ENCODE results near the gene HGS. TPM values are rescaled to one million over a fixed set of nuclear protein-coding genes. Genes with fewer than 3 reads are reported as not detected.

The HGS gene
- total RNA-seq, 4 donors from 2014 or later, result 118 to 186 (median 171) TPM

DNA sequence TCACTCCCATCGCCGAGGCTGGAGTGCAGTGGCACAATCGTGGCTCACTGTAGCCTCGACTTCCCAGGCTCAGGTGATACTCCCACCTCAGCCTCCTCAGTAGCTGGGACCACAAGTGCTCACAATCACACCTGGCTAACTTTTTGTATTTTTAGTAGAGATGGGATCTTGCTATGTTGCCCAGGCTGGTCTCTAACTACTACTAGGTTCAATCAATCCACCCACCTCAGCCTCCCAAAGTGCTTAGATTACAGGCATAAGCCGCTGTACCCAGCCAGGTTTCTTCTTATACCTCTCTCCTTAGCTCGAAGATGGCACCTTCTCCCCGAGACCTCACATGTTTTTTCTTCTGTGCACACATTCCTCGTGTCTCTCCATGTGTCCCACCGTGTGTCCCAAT is 43.8 kb upstream of the HGS start:
- no peaks in the 10 kb centered on the region for H3K36me3 ChIP-seq
- DNase-seq, result no peak
- no peak overlapping the region for H3K27ac ChIP-seq
- peaks cover 0 to 12% (median 5%) of the 10 kb centered on the region in 4 donors for H3K4me1 ChIP-seq
- no peaks in the 10 kb centered on the region for H3K27me3 ChIP-seq
- H3K9me3 ChIP-seq, result no peaks in the 10 kb centered on the region
- no peak for TF ChIP-seq CTCF (IDR thresholded peaks at IDR 0.05)
- no peak for TF ChIP-seq POLR2A (IDR thresholded peaks at IDR 0.05)
- H3K4me3 ChIP-seq, result no peak overlapping the region

- no peak for TF ChIP-seq CTCF (IDR thresholded peaks at IDR 0.05)
- no peak for TF ChIP-seq POLR2A (IDR thresholded peaks at IDR 0.05)
- no peaks in the 10 kb centered on the region for H3K36me3 ChIP-seq
- no peak overlapping the region for H3K4me3 ChIP-seq
- no peaks in the 10 kb centered on the region for H3K9me3 ChIP-seq
- H3K4me1 ChIP-seq, result no peaks in the 10 kb centered on the region
- no peak for DNase-seq
- H3K27me3 ChIP-seq, result no peaks in the 10 kb centered on the region
- H3K27ac ChIP-seq, result no peak overlapping the region
These were observed 41.9 kb upstream of the HGS start for GRCh38 chr17:81641825-81642489.

- Histone ChIP-seq H3K27ac (no peak overlapping the region), H3K4me1 (no peaks in the 10 kb centered on the region), H3K36me3 (no peaks in the 10 kb centered on the region), H3K4me3 (no peak overlapping the region), H3K9me3 (peaks cover 0 to 6% (median 3%) of the 10 kb centered on the region in 4 donors), H3K27me3 (peaks cover 0 to 4% of the 10 kb centered on the region in 2 donors)
- no peak for TF ChIP-seq POLR2A (IDR thresholded peaks at IDR 0.05)
- no peak for TF ChIP-seq CTCF (IDR thresholded peaks at IDR 0.05)
- no peak for DNase-seq
These were observed 39.3 kb upstream of the HGS start for GRCh38 chr17:81644496-81644895.

- peaks cover 0 to 4% of the 10 kb centered on the region in 2 donors for H3K27me3 ChIP-seq
- H3K36me3 ChIP-seq, result no peaks in the 10 kb centered on the region
- no peak for DNase-seq
- H3K4me1 ChIP-seq, result no peaks in the 10 kb centered on the region
- peaks cover 0 to 6% (median 3%) of the 10 kb centered on the region in 4 donors for H3K9me3 ChIP-seq
- no peak for TF ChIP-seq CTCF (IDR thresholded peaks at IDR 0.05)
- no peak for TF ChIP-seq POLR2A (IDR thresholded peaks at IDR 0.05)
- H3K4me3 ChIP-seq, result no peak overlapping the region
- H3K27ac ChIP-seq, result no peak overlapping the region
These were observed 38.5 kb upstream of the HGS start for GRCh38 chr17:81644976-81645952.

DNA sequence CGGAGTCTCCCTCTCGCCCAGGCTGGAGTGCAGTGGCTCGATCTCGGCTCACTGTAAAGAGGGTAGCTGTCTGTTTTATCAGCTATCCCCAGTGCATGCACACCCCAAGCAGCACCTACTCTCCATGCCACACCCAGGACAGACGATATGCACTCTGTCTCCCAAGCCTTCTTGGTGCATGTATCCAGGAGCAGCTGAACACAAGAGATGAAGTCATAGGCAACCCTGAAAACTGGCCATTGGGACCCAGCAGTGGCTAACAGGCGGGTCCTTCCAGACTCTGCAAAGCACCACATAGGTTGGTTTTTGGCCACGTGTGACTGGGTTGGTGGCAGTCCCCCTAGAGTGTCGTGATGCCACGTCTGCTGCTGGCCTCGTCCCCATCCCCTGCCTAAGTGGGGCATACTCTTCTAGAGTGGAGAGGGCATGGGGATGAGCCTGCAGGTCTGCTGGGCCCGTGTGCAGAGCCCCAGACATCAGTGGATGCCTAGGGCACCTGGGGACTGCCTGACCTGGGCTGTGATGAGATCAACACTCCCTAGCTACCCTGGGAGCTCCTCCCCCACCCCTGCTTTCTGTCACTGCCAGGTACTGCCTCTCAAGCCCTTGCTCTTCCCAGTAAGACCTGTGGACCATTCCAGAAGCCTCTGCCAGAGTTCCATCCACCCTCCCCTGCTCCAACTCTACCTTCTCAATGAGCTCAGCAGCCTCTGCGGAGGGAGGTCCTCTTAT is 36.8 kb upstream of the HGS start:
- TF ChIP-seq CTCF (IDR thresholded peaks at IDR 0.05), result no peak
- no peak for TF ChIP-seq POLR2A (IDR thresholded peaks at IDR 0.05)
- Histone ChIP-seq H3K4me3 (no peak overlapping the region), H3K36me3 (no peaks in the 10 kb centered on the region), H3K4me1 (no peaks in the 10 kb centered on the region), H3K27me3 (peaks cover 0 to 4% of the 10 kb centered on the region in 2 donors), H3K9me3 (peaks cover 0 to 6% (median 3%) of the 10 kb centered on the region in 4 donors), H3K27ac (no peak overlapping the region)
- DNase-seq, result no peak

Data from Peyer's patch (tissue), 4 donors.